Heart left ventricle (tissue), 16 donors: Measurements from ENCODE around the gene CEP44. TPM values are rescaled to one million over a fixed set of nuclear protein-coding genes. Genes with fewer than 3 reads are reported as not detected.
"Not testable (repeated sequence)": the region's sequence is repeated elsewhere in the genome, so short reads cannot be mapped to it uniquely, and the experiment has no call there.

Source experiments
- ATAC-seq, 4 donors: fragments of 200-7000 bp; cut with Tn5 transposase; one replicate each; pipeline ENCODE4 v1.9.1; 2020 to 2022; ENCODE audit warnings: moderate library complexity in 4 of 4, mild to moderate bottlenecking in 3 of 4, moderate number of reproducible peaks in 1 of 4
- DNase-seq, 5 donors: peaks; one replicate each; pipeline ENCODE4 v3.0.0-alpha.2; 2020
- H3K27ac ChIP-seq, 12 donors: fragments of 200-600 bp; sonication (generic) in 4 of 12; one replicate each; pipeline versions ENCODE4 v1.5.0 to v1.8.0; 2016 to 2022; ENCODE audit warnings: mild to moderate bottlenecking in 2 of 12
- H3K27me3 ChIP-seq, 9 donors: fragments of 200-600 bp; sonication (generic) in 2 of 9; one replicate each; pipeline versions ENCODE4 v1.5.1 to v1.8.0; 2016 to 2022; ENCODE audit warnings: mild to moderate bottlenecking in 3 of 9
- H3K36me3 ChIP-seq, 9 donors: fragments of 200-600 bp; sonication (generic) in 2 of 9; one replicate each; pipeline versions ENCODE4 v1.5.0 to v1.8.0; 2018 to 2022; ENCODE audit warnings: mild to moderate bottlenecking in 2 of 9
- H3K4me1 ChIP-seq, 12 donors: fragments of 200-600 bp; sonication (generic) in 4 of 12; one replicate each; pipeline versions ENCODE4 v1.5.0 to v1.8.0; 2016 to 2022; ENCODE audit warnings: mild to moderate bottlenecking in 3 of 12
- H3K4me3 ChIP-seq, 12 donors: fragments of 200-600 bp; sonication (generic) in 4 of 12; one replicate each; pipeline versions ENCODE4 v1.5.0 to v1.8.0; 2017 to 2022; ENCODE audit warnings: mild to moderate bottlenecking in 9 of 12, moderate library complexity in 4 of 12
- H3K9me3 ChIP-seq, 12 donors: fragments of 200-600 bp; sonication (generic) in 4 of 12; one replicate each; pipeline versions ENCODE4 v1.5.0 to v1.8.0; 2016 to 2022; ENCODE audit warnings: mild to moderate bottlenecking in 1 of 12
- CTCF ChIP-seq, 12 donors: fragments of 200-600 bp; sonication (generic) in 4 of 12; IDR thresholded peaks; one replicate each; pipeline versions ENCODE4 v1.5.0 to v1.8.0; 2018 to 2022; ENCODE audit warnings: antibody characterized with exemption in 12 of 12, mild to moderate bottlenecking in 5 of 12
- POLR2A ChIP-seq, 2 donors: fragments of 450-650 bp; IDR thresholded peaks; one replicate each; pipeline ENCODE4 v1.6.1; 2017; ENCODE audit warnings: antibody characterized with exemption in 2 of 2, mild to moderate bottlenecking in 2 of 2, moderate library complexity in 2 of 2
- WGBS, 4 donors: extraction: QIAGEN DNeasy Blood & Tissue Kit in 2 of 4; methylation state at CpG; one replicate each; pipeline versions ENCODE4 v1.1.5 to v1.1.7; 2013 to 2018; 5-methylcytosine and 5-hydroxymethylcytosine counted together
- intact Hi-C, 10 donors: fragments of 100-400 bp; cut with DNase I; formaldehyde crosslinking; loops; one replicate each; pipeline versions ENCODE4 v1.11.1 to v1.14.2; 2022
- polyA plus RNA-seq, 2 donors: library from polyadenylated mRNA; stranded (reverse); fragments of 200-250 nt; gene quantifications; one replicate each; pipeline ENCODE4 v1.2.3, GENCODE V29; 2013
- total RNA-seq, 9 donors: library from RNA; depleted of rRNA in 2 of 9; stranded (reverse); fragments of >200 nt in 2 of 9; fragmentation: NEBNext Ultra II Directional in 3 of 9; extraction: Animal tissue kit (Norgen Biotek cat#: 25700) in 3 of 9; gene quantifications; one replicate each; pipeline versions ENCODE4 v1.1.0 to v1.2.4, GENCODE V29; 2016 to 2023
- donor health status: ischemic (EF 13 %, LVEDD 7.1; RV severe dilation, severe dysfunction).
- donor health status: healthy with polysubstance abuse.
- donor health status: DM: no; HTN: yes; CAD: no.
- donor health status: DM: no; HTN: no; CAD: no.
- donor health status: ischemic (EF 25% LVEDD 6.9; RV normal size, moderate dysfunction).
- donor health status: ischemic (EF 25% LVEDD 5.7; RV mildly dilated, moderate dysfunction).
- donor health status: healthy.
- donor health status: DM: yes; HTN: yes; CAD: no.
- donor health status: ischemic (EF 35%, LVEDD 5.7; RV mildly dilated, moderate dysfunction).
- donor health status: nonischemic (EF 11% LVEDD 7.7; RV severe dilation, severe dysfunction).
- donor health status: DM: yes; HTN: yes; CAD: no.
- donor health status: PGD.
- donor health status: ischemic (EF 29% LVEDD 5.4; RV normal size, mild dysfunction).
- donor health status: nonischemic (EF 23%, LVEDD 6.1; RV moderate dilation, normal function).

CEP44 gene
- total and polyA plus RNA-seq, 11 donors, result 5.2 to 17.6 (median 9.6) TPM

- no peak for ATAC-seq
Observed at GRCh38 chr4:174377613-174378012, 93.9 kb downstream of the CEP44 start.

GRCh38 chr4:174378951-174379350 is 95.2 kb downstream of the CEP44 start:
- 82 to 92% (median 90%) methylated on average over 2 of the region's 2 CpGs for WGBS, 4 donors

More at GRCh38 chr4:174377613-174378012, 93.9 kb downstream of the CEP44 start:
- WGBS, 4 donors, result 52 to 77% (median 73%) methylated on average over 2 of the region's 2 CpGs
- no peak overlapping the region for H3K27ac ChIP-seq
- no peaks in the 10 kb centered on the region for H3K9me3 ChIP-seq
- TF ChIP-seq POLR2A (IDR thresholded peaks at IDR 0.05) (no peak), CTCF (IDR thresholded peaks at IDR 0.05) (no peak)
- no peaks in the 10 kb centered on the region for H3K4me1 ChIP-seq
- H3K4me3 ChIP-seq, result no peak overlapping the region
- no peaks in the 10 kb centered on the region for H3K27me3 ChIP-seq
- no peaks in the 10 kb centered on the region for H3K36me3 ChIP-seq
- intact Hi-C loops, result no loop called here
- no peak for DNase-seq

GRCh38 chr4:174380206-174380605 is 96.5 kb downstream of the CEP44 start:
- H3K27ac ChIP-seq, H3K4me1 ChIP-seq, H3K27me3 ChIP-seq, DNase-seq, H3K9me3 ChIP-seq, ATAC-seq, H3K36me3 ChIP-seq, H3K4me3 ChIP-seq: not testable (repeated sequence)
- 43 to 57% (median 54%) methylated on average over 4 of the region's 4 CpGs for WGBS, 4 donors
- intact Hi-C loops, result loop anchor here in 1 of 10 donors (5.0 kb wide), 1 partner anchor 242 kb away; no protein-coding TSS in a partner anchor

More at GRCh38 chr4:174378951-174379350, 95.2 kb downstream of the CEP44 start:
- Histone ChIP-seq H3K9me3 (no peaks in the 10 kb centered on the region), H3K4me1 (no peaks in the 10 kb centered on the region), H3K27ac (no peak overlapping the region), H3K36me3 (no peaks in the 10 kb centered on the region), H3K4me3 (no peak overlapping the region), H3K27me3 (no peaks in the 10 kb centered on the region)
- TF ChIP-seq POLR2A (IDR thresholded peaks at IDR 0.05) (no peak), CTCF (IDR thresholded peaks at IDR 0.05) (no peak)
- ATAC-seq, result no peak
- DNase-seq, result no peak
- intact Hi-C loops, result no loop called here

- TF ChIP-seq POLR2A (IDR thresholded peaks at IDR 0.05) (no peak), CTCF (IDR thresholded peaks at IDR 0.05) (no peak)
Observed at GRCh38 chr4:174380699-174381439, 97.2 kb downstream of the CEP44 start.

More at GRCh38 chr4:174380699-174381439, 97.2 kb downstream of the CEP44 start:
- ATAC-seq, result no peak
- H3K27ac ChIP-seq, result no peak overlapping the region
- no peak overlapping the region for H3K4me3 ChIP-seq
- no peaks in the 10 kb centered on the region for H3K9me3 ChIP-seq
- intact Hi-C loops, result loop anchor here in 1 of 10 donors (5.0 kb wide), 1 partner anchor 241 kb away; no protein-coding TSS in a partner anchor
- H3K36me3 ChIP-seq, result no peaks in the 10 kb centered on the region
- whole genome bisulfite sequencing, 4 donors, result 72 to 88% (median 79%) methylated on average over 9 of the region's 9 CpGs
- DNase-seq, result no peak
- H3K4me1 ChIP-seq, result no peaks in the 10 kb centered on the region
- no peaks in the 10 kb centered on the region for H3K27me3 ChIP-seq
